HG02610 (cell line): Measurements from ENCODE around the gene PAPOLG.
"Not testable (repeated sequence)": the region's sequence is repeated elsewhere in the genome, so short reads cannot be mapped to it uniquely, and the experiment has no call there.

Experiments used
- ATAC-seq: cut with Tn5 transposase; IDR thresholded peaks from one replicate; pipeline ENCODE4 v1.9.1; 2021; ENCODE audit warnings: mild to moderate bottlenecking, moderate library complexity; ENCODE audit not compliant: unreplicated experiment

The PAPOLG gene

DNA sequence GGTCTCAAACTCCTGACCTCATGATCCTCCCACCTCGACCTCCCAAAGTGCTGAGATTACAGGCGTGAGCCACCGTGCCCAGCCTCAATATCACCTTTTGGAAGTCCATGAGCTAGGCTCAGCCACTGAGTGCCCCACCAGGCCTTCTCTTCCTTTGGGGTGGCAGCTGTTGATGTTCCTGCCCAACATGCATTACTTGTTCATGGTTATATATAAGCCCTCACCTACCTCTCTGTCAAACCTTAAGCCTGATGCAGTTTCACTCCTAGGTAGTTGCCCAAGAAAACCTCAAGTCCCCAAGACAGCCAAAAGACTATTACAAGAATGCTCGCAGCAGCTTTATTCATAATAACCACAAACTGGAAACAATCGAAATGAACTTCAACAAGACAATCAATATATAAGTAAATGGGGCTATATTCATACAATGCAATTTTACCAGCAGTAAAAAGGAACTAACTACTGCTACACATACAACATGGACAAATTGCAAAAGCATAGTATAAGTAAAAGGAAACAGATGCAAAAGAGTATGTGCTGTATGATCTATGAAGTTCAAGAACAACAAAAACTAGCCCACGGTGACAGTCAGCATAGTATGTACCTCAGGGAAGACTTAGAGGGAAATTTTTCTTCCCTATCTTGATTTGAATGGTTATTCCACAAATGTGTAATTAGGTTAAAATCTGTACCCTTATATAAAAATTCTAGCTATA, 65.7 kb downstream of the PAPOLG start:
- peak; percentile 42 for ATAC-seq

GRCh38 chr2:60822987-60823386, 66.9 kb downstream of the PAPOLG start:
- no peak for ATAC-seq

DNA sequence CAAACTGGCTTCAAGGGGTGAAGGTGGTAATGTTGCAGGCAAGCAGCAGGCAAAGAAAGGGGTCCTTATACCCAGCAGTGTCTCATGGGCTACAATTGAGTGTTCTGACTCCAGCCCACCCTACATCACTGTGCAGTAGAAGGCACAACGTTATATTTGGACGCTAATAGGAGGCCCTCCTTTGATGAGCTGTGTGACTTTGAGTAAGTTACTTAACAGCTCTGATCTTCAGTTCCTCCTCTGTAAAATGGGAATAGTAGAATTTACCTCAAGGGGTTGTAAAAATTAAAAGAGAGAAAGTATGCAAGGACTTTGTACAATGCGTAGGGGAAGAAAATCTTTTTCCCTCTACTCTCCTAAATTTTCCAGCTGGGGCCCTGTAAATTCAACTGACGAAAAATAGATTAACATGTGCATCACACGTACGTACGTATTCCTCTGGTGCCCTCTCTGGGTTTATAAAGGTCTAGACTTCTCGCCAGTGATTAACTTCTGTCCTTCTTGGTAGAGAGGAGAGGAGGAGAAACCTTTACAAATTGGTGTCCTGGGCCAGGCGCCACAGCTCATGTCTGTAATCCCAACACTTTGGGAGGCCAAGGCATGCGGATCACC, 67.7 kb downstream of the PAPOLG start:
- no peak for ATAC-seq

- no peak for ATAC-seq
These were observed 69.6 kb downstream of the PAPOLG start for GRCh38 chr2:60825666-60826065.

GRCh38 chr2:60826111-60826510, 70.0 kb downstream of the PAPOLG start:
- no peak for ATAC-seq

DNA sequence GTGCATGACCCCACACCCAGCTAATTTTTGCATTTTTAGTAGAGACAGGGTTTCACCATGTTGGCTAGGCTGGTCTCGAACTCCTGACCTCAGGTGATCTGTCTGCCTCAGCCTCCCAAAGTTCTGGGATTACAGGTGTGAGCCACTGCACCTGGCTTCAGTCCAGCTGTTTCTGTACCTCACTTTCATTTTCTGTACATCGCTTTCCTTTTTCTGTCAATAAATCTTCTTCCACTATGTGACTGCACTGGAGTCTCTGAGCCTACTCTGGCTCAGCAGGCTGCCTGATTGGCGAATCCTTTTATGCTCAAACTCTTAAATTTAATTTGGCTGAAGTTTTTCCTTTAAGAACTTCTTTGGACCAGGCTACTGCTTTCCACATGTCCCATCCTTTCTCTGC, 70.8 kb downstream of the PAPOLG start:
- not testable (repeated sequence) for ATAC-seq

DNA sequence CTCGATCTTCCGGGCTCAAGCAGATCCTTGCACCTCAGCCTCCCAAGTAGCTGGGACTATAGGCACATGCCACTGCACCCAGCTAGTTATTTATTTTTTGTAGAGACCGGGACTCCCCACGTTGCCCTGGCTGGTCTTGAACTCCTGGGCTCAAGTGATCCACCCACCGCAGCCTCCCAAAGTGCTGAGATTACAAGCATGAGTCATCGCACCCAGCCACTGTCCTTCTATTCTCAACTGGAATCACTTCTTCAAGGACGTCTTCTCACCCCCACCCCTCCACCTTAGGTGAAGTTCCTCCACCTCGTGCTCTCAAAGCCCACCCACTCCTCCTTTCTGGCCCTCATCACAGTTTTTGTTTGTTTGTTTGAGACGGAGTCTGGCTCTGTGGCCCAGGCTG, 71.3 kb downstream of the PAPOLG start:
- no peak for ATAC-seq

- no peak for ATAC-seq
These were observed 74.9 kb downstream of the PAPOLG start for GRCh38 chr2:60830991-60831390.

- no peak for ATAC-seq
These were observed 75.9 kb downstream of the PAPOLG start for GRCh38 chr2:60831921-60832320.

DNA sequence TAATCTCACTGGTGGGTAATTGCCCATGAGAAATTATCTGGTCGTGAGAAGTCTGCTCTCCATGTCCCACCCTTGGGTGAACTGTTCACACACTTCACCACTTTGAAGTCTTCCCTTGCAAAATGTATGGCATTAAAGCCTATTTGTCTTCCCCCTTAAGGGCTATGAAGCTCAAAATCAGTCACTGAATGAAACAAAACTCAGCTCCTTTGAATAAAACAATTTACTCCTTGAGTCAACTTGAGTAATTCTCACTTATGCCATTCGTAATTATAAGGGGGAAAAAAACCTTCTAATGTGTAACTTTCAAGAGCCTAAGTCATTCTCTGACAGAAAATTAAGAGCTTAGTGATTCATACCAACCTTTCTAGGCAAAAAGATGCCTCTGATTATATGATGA, 76.6 kb downstream of the PAPOLG start:
- peak; percentile 29 for ATAC-seq

GRCh38 chr2:60834270-60834717, 78.2 kb downstream of the PAPOLG start:
- ATAC-seq = peak; percentile 69

- no peak for ATAC-seq
These were observed 80.4 kb downstream of the PAPOLG start for GRCh38 chr2:60836491-60836890.

DNA sequence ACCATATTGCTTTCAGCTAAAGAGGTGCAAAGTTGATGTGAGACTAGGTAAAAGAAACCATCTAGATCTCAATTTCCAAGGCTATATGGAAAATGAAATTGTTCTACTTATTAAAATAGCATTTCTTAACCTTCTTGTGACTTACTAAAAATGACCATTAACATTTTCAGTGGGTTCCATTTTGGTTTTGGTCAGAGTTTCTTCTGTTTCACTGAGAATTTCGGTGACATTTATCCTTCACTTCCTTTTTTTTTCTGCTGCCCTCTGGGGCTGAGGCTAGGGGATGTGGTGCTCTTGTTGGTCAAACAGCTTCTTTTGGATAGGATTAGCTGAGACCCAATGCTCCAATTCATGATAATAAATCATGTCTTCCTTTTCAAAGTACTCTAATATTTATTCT, 81.1 kb downstream of the PAPOLG start:
- no peak for ATAC-seq

- no peak for ATAC-seq
These were observed 82.4 kb downstream of the PAPOLG start for GRCh38 chr2:60838481-60838880.

DNA sequence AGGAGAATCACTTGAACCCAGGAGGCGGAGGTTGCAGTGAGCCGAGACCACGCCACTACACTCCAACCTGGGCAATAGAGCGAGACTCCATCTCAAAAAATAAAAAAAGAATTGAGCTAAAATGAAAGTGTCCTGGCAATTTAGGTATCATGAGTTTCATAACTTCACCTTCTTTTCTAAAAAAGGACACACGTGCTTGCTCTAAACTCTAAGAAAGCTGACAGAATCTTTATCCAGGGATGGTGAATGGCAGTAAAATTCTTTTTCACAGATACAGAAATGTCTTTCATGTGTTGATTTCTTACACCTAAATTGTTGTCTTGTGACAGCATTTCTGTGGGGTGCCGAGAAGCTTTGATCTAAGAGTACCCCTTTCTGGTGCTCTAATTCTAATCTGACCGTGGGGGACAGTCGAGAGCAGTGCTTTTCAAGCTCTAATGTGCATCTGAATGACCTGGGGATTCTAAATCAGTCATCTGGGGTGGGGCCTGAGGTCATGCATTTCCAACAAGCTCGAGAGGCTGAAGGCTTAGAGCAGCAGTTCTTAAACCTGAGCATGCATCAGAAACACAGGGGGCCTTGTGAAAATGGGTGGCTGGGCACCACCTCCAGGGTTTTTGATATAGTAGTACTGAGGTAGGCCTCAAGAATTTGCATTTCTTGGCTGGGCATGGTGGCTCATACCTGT, 83.2 kb downstream of the PAPOLG start:
- ATAC-seq = peak; percentile 80

- peak; percentile 43 for ATAC-seq
These were observed 84.8 kb downstream of the PAPOLG start for GRCh38 chr2:60840880-60841279.

- no peak for ATAC-seq
These were observed 86.9 kb downstream of the PAPOLG start for GRCh38 chr2:60843006-60843405.

DNA sequence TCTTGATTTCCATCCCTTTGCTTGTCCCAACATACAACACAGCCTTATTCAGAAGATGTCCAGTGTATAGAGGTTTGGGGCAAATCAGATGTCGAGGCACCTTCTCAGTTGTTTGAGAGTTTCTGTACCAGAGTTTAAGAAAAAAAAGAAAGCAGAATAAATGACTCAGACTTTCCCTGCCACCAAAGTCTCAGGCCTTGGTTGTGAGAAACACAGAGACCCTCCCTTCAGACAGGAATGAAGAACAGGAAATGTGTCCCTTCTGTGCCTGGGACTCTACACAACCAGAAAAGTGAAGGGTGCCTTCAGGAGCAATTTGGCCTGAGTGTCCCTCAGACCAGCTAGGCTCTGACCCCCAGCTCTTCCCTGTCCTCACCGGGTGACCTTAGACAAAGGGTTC, 88.0 kb downstream of the PAPOLG start:
- no peak for ATAC-seq

DNA sequence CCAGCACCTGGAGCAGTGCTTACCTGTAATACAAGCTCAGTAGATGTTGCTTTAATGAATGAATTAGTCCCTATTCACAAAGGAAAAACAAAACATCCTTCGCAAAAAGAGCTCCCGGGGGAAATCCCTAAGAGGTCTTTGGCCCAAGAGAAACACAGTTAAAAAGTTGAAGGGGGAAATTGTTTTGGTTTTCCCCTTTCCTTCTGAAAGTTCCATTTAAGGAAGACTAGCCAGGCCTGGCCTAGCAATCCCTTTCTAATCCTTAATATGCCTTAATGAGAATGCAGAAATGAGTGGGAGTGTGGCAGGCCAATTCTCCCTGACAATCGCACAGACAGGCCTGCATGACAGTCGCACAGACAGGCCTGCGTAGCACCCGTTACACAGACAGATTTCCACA, 91.8 kb downstream of the PAPOLG start:
- ATAC-seq = no peak
